K562 (cell line): ENCODE measurements around the gene PGM2. TPM values are rescaled to one million over a fixed set of nuclear protein-coding genes. Genes with fewer than 3 reads are reported as not detected.

Experiments
- ATAC-seq: fragments of 200-7000 bp; cut with Tn5 transposase; 3 replicates; pipeline ENCODE4 v1.9.1; 2020; ENCODE audit warnings: moderate library complexity
- BruUV-seq: library from RNA; stranded (reverse); fragments of 400-500 nt; replicated peaks from 2 replicates; lab custom pipeline; 2021; lab: Mats Ljungman, UMichigan
- CTCF ChIA-PET: fragments of 300-600 bp; formaldehyde crosslinking; extraction: SDS; loops from one replicate; lab custom pipeline; 2021; ENCODE audit warnings: low intra/inter-chr PET ratio; lab: Yijun Ruan, JAX
- POLR2A ChIA-PET: fragments of 300-600, 350-650 bp; sonication (Branson Sonifier 250); formaldehyde crosslinking; extraction: SDS; loops from one replicate; lab custom pipeline; 2021; ENCODE audit warnings: antibody characterized with exemption, inconsistent platforms; lab: Yijun Ruan, JAX
- DNase-seq, 4 experiments: peaks; one replicate each; pipeline versions ENCODE4 v3.0.0 to v3.0.0-alpha.2; 2011 to 2018; ENCODE audit warnings: low spot score in 3 of 4, mixed read lengths in 3 of 4; ENCODE audit errors: extremely low read depth in 1 of 4
- FAIRE-seq: peaks from 2 replicates; lab custom pipeline; 2011; peaks lifted over from hg19 to GRCh38; lab: Jason Lieb, UNC
- H2AFZ ChIP-seq: 2 replicates; pipeline ENCODE4 v1.6.0; 2011; ENCODE audit warnings: low read depth, low read length, control low read depth, inconsistent platforms
- H3K27ac ChIP-seq: fragments of 200-600 bp; 3 replicates; pipeline ENCODE4 v1.8.0; 2011; ENCODE audit warnings: low read depth, mild to moderate bottlenecking, control low read depth, inconsistent platforms, low read length, moderate library complexity, mixed read lengths; ENCODE audit errors: extremely low read depth
- H3K27me3 ChIP-seq, 2 experiments: fragments of 300-600 bp in 1 of 2; 2 replicates in 1 of 2; 3 replicates in 1 of 2; pipeline versions ENCODE4 v1.6.0 to v1.8.0; 2011; ENCODE audit warnings: inconsistent platforms in 2 of 2, low read length in 2 of 2, mild to moderate bottlenecking in 1 of 2, mixed read lengths in 1 of 2, moderate library complexity in 1 of 2; ENCODE audit not compliant: control insufficient read depth in 2 of 2, insufficient read depth in 2 of 2
- H3K36me3 ChIP-seq: fragments of 300-600 bp; 3 replicates; pipeline ENCODE4 v1.8.0; 2011; ENCODE audit warnings: mild to moderate bottlenecking, low read length, inconsistent platforms; ENCODE audit not compliant: control insufficient read depth, insufficient read depth
- H3K4me1 ChIP-seq, 2 experiments: fragments of 200-600 bp in 1 of 2; replicated peaks in 1 of 2; 2 replicates in 1 of 2; 3 replicates in 1 of 2; pipeline versions ENCODE4 v1.5.1 to v1.8.0; 2011; ENCODE audit warnings: inconsistent platforms in 2 of 2, low read length in 2 of 2, mild to moderate bottlenecking in 1 of 2, mixed read lengths in 1 of 2, moderate library complexity in 1 of 2; ENCODE audit not compliant: control insufficient read depth in 2 of 2, insufficient read depth in 2 of 2
- H3K4me2 ChIP-seq: 2 replicates; pipeline ENCODE4 v1.6.1; 2011; ENCODE audit warnings: low read length, control low read depth, inconsistent platforms, mixed read lengths; ENCODE audit not compliant: insufficient read depth
- H3K4me3 ChIP-seq: fragments of 200-600 bp; sonication (generic), shearing (Covaris generic); 2 replicates; pipeline ENCODE4 v1.5.1; 2016; ENCODE audit warnings: control low read depth, inconsistent platforms
- H3K79me2 ChIP-seq: fragments of 200-600 bp; 3 replicates; pipeline ENCODE4 v1.8.0; 2011; ENCODE audit warnings: low read length, inconsistent platforms; ENCODE audit not compliant: control insufficient read depth, insufficient read depth
- H3K9ac ChIP-seq, 2 experiments: 2 replicates each; pipeline versions ENCODE4 v1.6.0 to v1.6.1; 2011; ENCODE audit warnings: low read depth in 2 of 2, low read length in 2 of 2, control low read depth in 1 of 2, inconsistent platforms in 1 of 2, mild to moderate bottlenecking in 1 of 2, mixed read lengths in 1 of 2; ENCODE audit not compliant: insufficient read depth in 1 of 2
- H3K9me1 ChIP-seq: one replicate; pipeline ENCODE4 v1.6.0; 2011; ENCODE audit warnings: inconsistent platforms, mild to moderate bottlenecking, low read length, moderate library complexity; ENCODE audit not compliant: control insufficient read depth, insufficient read depth
- H3K9me3 ChIP-seq: replicated peaks from 2 replicates; pipeline ENCODE4 v1.5.1; 2011; ENCODE audit warnings: low read depth, low read length, inconsistent platforms; ENCODE audit not compliant: control insufficient read depth, insufficient read depth
- H4K20me1 ChIP-seq: replicated peaks from 2 replicates; pipeline ENCODE4 v1.6.1; 2011; ENCODE audit warnings: low read length, inconsistent platforms, mixed read lengths; ENCODE audit not compliant: control insufficient read depth, insufficient read depth
- DACH1 ChIP-seq: fragments of 450-650 bp; IDR thresholded peaks from 2 replicates; pipeline ENCODE4 v1.6.1; 2018; ENCODE audit not compliant: partially characterized antibody
- LEF1 ChIP-seq: fragments of 450-650 bp; IDR thresholded peaks from 2 replicates; pipeline ENCODE4 v1.6.1; 2016; ENCODE audit warnings: mild to moderate bottlenecking
- MAZ ChIP-seq, 2 experiments: fragments of 450-650 bp in 1 of 2; sonication (generic) in 1 of 2; formaldehyde crosslinking; IDR thresholded peaks in 1 of 2; conservative IDR thresholded peaks in 1 of 2; 2 replicates each; pipeline versions ENCODE4 v1.4.0 to v1.5.0; 2020; ENCODE audit warnings: mild to moderate bottlenecking in 1 of 2, missing genetic modification reagents in 1 of 2
- WGBS: fragments of 100-300 bp; shearing (Covaris generic); methylation state at CpG from one replicate; pipeline ENCODE4 v1.1.6; 2016; ENCODE audit warnings: low coverage, mixed read lengths; ENCODE audit not compliant: insufficient coverage; ENCODE audit errors: missing lambda C conversion rate; 5-methylcytosine and 5-hydroxymethylcytosine counted together
- in situ Hi-C: fragments of 300-500 bp; cut with MboI; formaldehyde crosslinking; loops from 4 replicates; pipeline ENCODE4 v1.15.0; 2018; ENCODE audit warnings: inconsistent platforms, mixed read lengths
- intact Hi-C: fragments of 100-400 bp; cut with micrococcal nuclease; formaldehyde crosslinking; loops from 2 replicates; pipeline ENCODE4 v1.14.2; 2022
- polyA plus RNA-seq, 8 experiments: library from polyadenylated mRNA; depleted of rRNA in 4 of 8; stranded (reverse) in 5 of 8; unstranded in 3 of 8; fragments of >200 nt; fragmentation: Nextera tagmentation in 2 of 8; fragmentation: Illumina TruSeq in 1 of 8; extraction: Ambion mirVana in 2 of 8; extraction: Trizol in 1 of 8; gene quantifications; 2 replicates each; pipeline versions ENCODE4 v1.2.1 to v1.2.3, GENCODE V29; 2011 to 2014; ENCODE audit warnings: inconsistent platforms in 1 of 8, missing spikeins in 1 of 8
- total RNA-seq, 7 experiments: library from RNA; depleted of rRNA in 6 of 7; stranded (reverse); fragments of >200 nt in 6 of 7; fragmentation: Illumina TruSeq in 2 of 7; extraction: Trizol in 2 of 7; gene quantifications; 2 replicates each; pipeline versions ENCODE4 v1.2.1 to v1.2.3, GENCODE V29; 2011 to 2021; ENCODE audit warnings: low replicate concordance in 1 of 7
- TF ChIP-seq, protein P1 (sequence below): fragments of 150-350 bp; conservative IDR thresholded peaks from 2 replicates; pipeline ENCODE4 v1.6.1; 2014; ENCODE audit warnings: low read length
- TF ChIP-seq, protein P2 (sequence below): sonication (generic); formaldehyde crosslinking; IDR thresholded peaks from 2 replicates; pipeline ENCODE4 v1.9.0; 2022; ENCODE audit warnings: mild to moderate bottlenecking, missing genetic modification reagents

The PGM2 gene
- total and polyA plus RNA-seq, 9 of the 15 experiments (the other 6 are each of a cell fraction or from before 2014, with no cell fraction given) = 15.2 to 77.3 (median 51.4) TPM

DNA sequence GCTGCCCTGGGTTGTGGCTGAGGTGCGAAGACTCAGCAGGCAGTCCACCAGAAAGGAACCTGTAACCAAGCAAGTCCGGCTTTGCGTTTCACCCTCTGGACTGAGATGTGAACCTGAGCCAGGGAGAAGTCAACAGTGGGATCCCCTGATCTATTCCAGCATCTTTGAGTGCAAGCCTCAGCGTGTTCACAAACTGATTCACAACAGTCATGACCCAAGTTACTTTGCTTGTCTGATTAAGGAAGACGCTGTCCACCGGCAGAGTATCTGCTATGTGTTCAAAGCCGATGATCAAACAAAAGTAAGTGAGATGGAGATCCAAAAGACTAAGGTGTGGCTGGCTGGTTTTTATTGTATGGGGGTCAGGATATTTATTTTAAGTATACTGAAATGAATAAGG, 75.7 kb downstream of the PGM2 start:
- no TSS peak for BruUV-seq

More for the DNA sequence above, 75.7 kb downstream of the PGM2 start:
- Histone ChIP-seq H3K4me3 (no peak overlapping the region), H3K9me3 (no peaks in the 10 kb centered on the region), H3K27ac (no peak overlapping the region), H3K9ac (no peak overlapping the region), H3K27me3 (peaks cover 21 to 27% of the 10 kb centered on the region in 2 experiments), H3K4me2 (no peak overlapping the region), H4K20me1 (no peaks in the 10 kb centered on the region), H2AFZ (no peak overlapping the region), H3K9me1 (no peaks in the 10 kb centered on the region), H3K36me3 (no peaks in the 10 kb centered on the region), H3K4me1 (peaks cover 0 to 4% of the 10 kb centered on the region in 2 experiments; a peak in 1 of 5 replicates), H3K79me2 (no peaks in the 10 kb centered on the region)
- ChIA-PET POLR2A (no interaction called here), CTCF (no interaction called here)
- TF ChIP-seq, protein P1, sequence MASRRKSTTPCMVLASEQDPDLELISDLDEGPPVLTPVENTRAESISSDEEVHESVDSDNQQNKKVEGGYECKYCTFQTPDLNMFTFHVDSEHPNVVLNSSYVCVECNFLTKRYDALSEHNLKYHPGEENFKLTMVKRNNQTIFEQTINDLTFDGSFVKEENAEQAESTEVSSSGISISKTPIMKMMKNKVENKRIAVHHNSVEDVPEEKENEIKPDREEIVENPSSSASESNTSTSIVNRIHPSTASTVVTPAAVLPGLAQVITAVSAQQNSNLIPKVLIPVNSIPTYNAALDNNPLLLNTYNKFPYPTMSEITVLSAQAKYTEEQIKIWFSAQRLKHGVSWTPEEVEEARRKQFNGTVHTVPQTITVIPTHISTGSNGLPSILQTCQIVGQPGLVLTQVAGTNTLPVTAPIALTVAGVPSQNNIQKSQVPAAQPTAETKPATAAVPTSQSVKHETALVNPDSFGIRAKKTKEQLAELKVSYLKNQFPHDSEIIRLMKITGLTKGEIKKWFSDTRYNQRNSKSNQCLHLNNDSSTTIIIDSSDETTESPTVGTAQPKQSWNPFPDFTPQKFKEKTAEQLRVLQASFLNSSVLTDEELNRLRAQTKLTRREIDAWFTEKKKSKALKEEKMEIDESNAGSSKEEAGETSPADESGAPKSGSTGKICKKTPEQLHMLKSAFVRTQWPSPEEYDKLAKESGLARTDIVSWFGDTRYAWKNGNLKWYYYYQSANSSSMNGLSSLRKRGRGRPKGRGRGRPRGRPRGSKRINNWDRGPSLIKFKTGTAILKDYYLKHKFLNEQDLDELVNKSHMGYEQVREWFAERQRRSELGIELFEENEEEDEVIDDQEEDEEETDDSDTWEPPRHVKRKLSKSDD = no peak
- TF ChIP-seq LEF1 (no peak), MAZ (CRISPR knock-in tag; conservative IDR thresholded peaks at IDR 0.05 in 1 of 2, IDR thresholded peaks at IDR 0.05 in 1 of 2) (no peak), DACH1 (no peak)
- TF ChIP-seq, protein P2, sequence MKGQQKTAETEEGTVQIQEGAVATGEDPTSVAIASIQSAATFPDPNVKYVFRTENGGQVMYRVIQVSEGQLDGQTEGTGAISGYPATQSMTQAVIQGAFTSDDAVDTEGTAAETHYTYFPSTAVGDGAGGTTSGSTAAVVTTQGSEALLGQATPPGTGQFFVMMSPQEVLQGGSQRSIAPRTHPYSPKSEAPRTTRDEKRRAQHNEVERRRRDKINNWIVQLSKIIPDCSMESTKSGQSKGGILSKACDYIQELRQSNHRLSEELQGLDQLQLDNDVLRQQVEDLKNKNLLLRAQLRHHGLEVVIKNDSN = no peak
- intact Hi-C loops (no loop called here), in situ Hi-C loops (no loop called here)
- WGBS = 3% methylated on average over 7 of the region's 7 CpGs
- DNase-seq (no peak), ATAC-seq (no peak), FAIRE-seq (peak; percentile 29)
